GM06990 (cell line): ENCODE measurements around the gene NFE2L2.

Source experiments
- DNase-seq: peaks from one replicate; pipeline ENCODE4 v3.0.0-alpha.2; 2011; ENCODE audit not compliant: insufficient read length; ENCODE audit errors: extremely low read depth
- H3K27me3 ChIP-seq: replicated peaks from 2 replicates; pipeline ENCODE4 v1.6.0; 2011; ENCODE audit warnings: low read length; ENCODE audit not compliant: control insufficient read depth, insufficient read depth
- H3K36me3 ChIP-seq: 2 replicates; pipeline ENCODE4 v1.5.1; 2011; ENCODE audit warnings: low read length; ENCODE audit not compliant: control insufficient read depth, insufficient read depth
- H3K4me3 ChIP-seq: replicated peaks from 2 replicates; pipeline ENCODE4 v1.5.1; 2011; ENCODE audit warnings: low read depth, mild to moderate bottlenecking, control low read depth, low read length
- CTCF ChIP-seq: IDR thresholded peaks from 2 replicates; pipeline ENCODE4 v1.5.1; 2011; ENCODE audit warnings: low read length, control low read depth, mild to moderate bottlenecking, inconsistent platforms; ENCODE audit not compliant: insufficient read depth, poor library complexity, severe bottlenecking

Gene NFE2L2

GRCh38 chr2:177212891-177213856 is 51.4 kb downstream of the NFE2L2 start:
- peak overlapping the region; percentile 86 for H3K4me3 ChIP-seq
- TF ChIP-seq CTCF = no peak
- peaks cover 10% of the 10 kb centered on the region for H3K36me3 ChIP-seq
- DNase-seq = peak; percentile 92
- no peaks in the 10 kb centered on the region for H3K27me3 ChIP-seq

- H3K4me3 ChIP-seq = peak within 1 kb of the TSS; percentile 86
- TF ChIP-seq CTCF = peak; percentile 29
- DNase-seq = peak; percentile 100
- H3K36me3 ChIP-seq = peaks cover 8% of the 10 kb centered on the region
- no peaks in the 10 kb centered on the region for H3K27me3 ChIP-seq
These were observed 52.2 kb downstream of the NFE2L2 start, which contains the start of gene HNRNPA3 for GRCh38 chr2:177212106-177212890. HNRNPA3 (plus strand) TSS chr2:177212794; CDS start chr2:177212800, 6 bp downstream.

- no peak for TF ChIP-seq CTCF
- Histone ChIP-seq H3K36me3 (peaks cover 7% of the 10 kb centered on the region), H3K4me3 (peak overlapping the region; percentile 81), H3K27me3 (no peaks in the 10 kb centered on the region)
- DNase-seq = no peak
These were observed 52.9 kb downstream of the NFE2L2 start for GRCh38 chr2:177211576-177212105.

- no peaks in the 10 kb centered on the region for H3K27me3 ChIP-seq
- no peak for DNase-seq
- no peak for TF ChIP-seq CTCF
- peaks cover 5% of the 10 kb centered on the region; the same call in 1 of the 2 replicates for H3K36me3 ChIP-seq
- peak overlapping the region; percentile 81 for H3K4me3 ChIP-seq
These were observed 53.4 kb downstream of the NFE2L2 start for GRCh38 chr2:177211169-177211568.

GRCh38 chr2:177207101-177207500 is 57.4 kb downstream of the NFE2L2 start:
- Histone ChIP-seq H3K4me3 (no peak overlapping the region), H3K27me3 (no peaks in the 10 kb centered on the region), H3K36me3 (no peaks in the 10 kb centered on the region)
- TF ChIP-seq CTCF = no peak
- no peak for DNase-seq
